GM23338 (cell line): ENCODE measurements around the gene ACOX2. TPM values are rescaled to one million over a fixed set of nuclear protein-coding genes. Genes with fewer than 3 reads are reported as not detected.

Experiments used
- ATAC-seq: fragments of 200-7000 bp; cut with Tn5 transposase; 3 replicates; pipeline ENCODE4 v1.9.1; 2020
- DNase-seq: peaks from one replicate; pipeline ENCODE4 v3.0.0-alpha.2; 2015; ENCODE audit warnings: low spot score
- H2AFZ ChIP-seq: fragments of 200-600 bp; sonication (generic); 2 replicates; pipeline ENCODE4 v1.8.0; 2016; ENCODE audit warnings: antibody characterized with exemption, mild to moderate bottlenecking, moderate library complexity
- H3F3A ChIP-seq: fragments of 200-600 bp; sonication (generic); replicated peaks from 2 replicates; pipeline ENCODE4 v1.8.0; 2017; ENCODE audit warnings: antibody characterized with exemption, mixed run types, low read depth
- H3K27ac ChIP-seq: fragments of 200-600 bp; sonication (generic); 2 replicates; pipeline ENCODE4 v1.6.1; 2016; ENCODE audit warnings: low read depth
- H3K27me3 ChIP-seq: fragments of 200-600 bp; sonication (generic); 2 replicates; pipeline ENCODE4 v1.8.0; 2016; ENCODE audit warnings: mild to moderate bottlenecking, mixed run types, moderate library complexity; ENCODE audit not compliant: insufficient read depth
- H3K36me3 ChIP-seq: fragments of 200-600 bp; sonication (generic); 2 replicates; pipeline ENCODE4 v1.8.0; 2016; ENCODE audit warnings: mild to moderate bottlenecking; ENCODE audit not compliant: insufficient read depth
- H3K4me1 ChIP-seq: fragments of 200-600 bp; sonication (generic); 2 replicates; pipeline ENCODE4 v1.8.0; 2016; ENCODE audit warnings: mild to moderate bottlenecking, moderate library complexity; ENCODE audit not compliant: insufficient read depth
- H3K4me2 ChIP-seq: fragments of 200-600 bp; sonication (generic); 2 replicates; pipeline ENCODE4 v1.7.1; 2017; ENCODE audit warnings: mixed run types
- H3K4me3 ChIP-seq: fragments of 200-600 bp; sonication (generic); 2 replicates; pipeline ENCODE4 v1.6.1; 2016; ENCODE audit warnings: mixed run types
- H3K79me2 ChIP-seq: fragments of 200-600 bp; sonication (generic); replicated peaks from 2 replicates; pipeline ENCODE4 v1.8.0; 2017; ENCODE audit warnings: mild to moderate bottlenecking; ENCODE audit not compliant: insufficient read depth
- H3K9me2 ChIP-seq: fragments of 200-600 bp; sonication (generic); 2 replicates; pipeline ENCODE4 v1.8.0; 2017; ENCODE audit not compliant: insufficient read depth
- H4K20me1 ChIP-seq: fragments of 200-600 bp; sonication (generic); replicated peaks from 2 replicates; pipeline ENCODE4 v1.8.0; 2017; ENCODE audit warnings: mild to moderate bottlenecking; ENCODE audit not compliant: insufficient read depth
- H3K27ac Mint-ChIP-seq: 2 replicates; pipeline ENCODE4 v1.8.0; 2020; ENCODE audit warnings: inconsistent platforms, mild to moderate bottlenecking, moderate library complexity, mixed read lengths
- H3K27me3 Mint-ChIP-seq: 3 replicates; pipeline ENCODE4 v1.8.0; 2022; ENCODE audit warnings: low read depth, mild to moderate bottlenecking, moderate library complexity, mixed read lengths, inconsistent platforms; ENCODE audit not compliant: insufficient read depth, poor library complexity
- H3K36me3 Mint-ChIP-seq: 3 replicates; pipeline ENCODE4 v1.8.0; 2021; ENCODE audit warnings: low read depth, mild to moderate bottlenecking, inconsistent platforms, moderate library complexity, mixed read lengths
- H3K4me1 Mint-ChIP-seq: 3 replicates; pipeline ENCODE4 v1.8.0; 2020; ENCODE audit warnings: mild to moderate bottlenecking, inconsistent platforms, mixed read lengths
- H3K4me3 Mint-ChIP-seq: 3 replicates; pipeline ENCODE4 v1.8.0; 2021; ENCODE audit warnings: moderate library complexity, mild to moderate bottlenecking, inconsistent platforms, mixed read lengths
- H3K9me3 Mint-ChIP-seq: 3 replicates; pipeline ENCODE4 v1.8.0; 2020; ENCODE audit warnings: moderate library complexity, mild to moderate bottlenecking, inconsistent platforms, mixed read lengths
- EZH2 ChIP-seq: fragments of 200-600 bp; sonication (generic); IDR thresholded peaks from one replicate; pipeline ENCODE4 v1.8.0; 2017; ENCODE audit warnings: antibody characterized with exemption, mild to moderate bottlenecking, low read depth; ENCODE audit not compliant: unreplicated experiment
- EZH2phosphoT487 ChIP-seq: fragments of 200-600 bp; sonication (generic); IDR thresholded peaks from one replicate; pipeline ENCODE4 v1.8.1; 2018; ENCODE audit warnings: antibody characterized with exemption; ENCODE audit not compliant: unreplicated experiment
- JUNB ChIP-seq: IDR thresholded peaks from one replicate; pipeline ENCODE4 v1.6.1; 2016; ENCODE audit warnings: antibody characterized with exemption; ENCODE audit not compliant: unreplicated experiment
- NANOG ChIP-seq: IDR thresholded peaks from 2 replicates; pipeline ENCODE4 v1.6.1; 2016; ENCODE audit warnings: antibody characterized with exemption, borderline replicate concordance
- POLR2AphosphoS5 ChIP-seq: IDR thresholded peaks from 2 replicates; pipeline ENCODE4 v1.6.1; 2016; ENCODE audit warnings: antibody characterized with exemption, low read depth
- REST ChIP-seq: IDR thresholded peaks from one replicate; pipeline ENCODE4 v1.6.1; 2018; ENCODE audit warnings: antibody characterized with exemption; ENCODE audit not compliant: unreplicated experiment
- STAT1 ChIP-seq: IDR thresholded peaks from one replicate; pipeline ENCODE4 v1.6.1; 2016; ENCODE audit warnings: antibody characterized with exemption; ENCODE audit not compliant: unreplicated experiment
- ZNF114 ChIP-seq: fragments of 250-450 bp; sonication (Bioruptor Pico); IDR thresholded peaks from 2 replicates; pipeline ENCODE4 v1.5.0; 2020; ENCODE audit warnings: mild to moderate bottlenecking, moderate library complexity
- polyA plus RNA-seq: library from polyadenylated mRNA; unstranded; fragments of >200 nt; fragmentation: Nextera tagmentation; extraction: Ambion mirVana; gene quantifications from 2 replicates; pipeline ENCODE4 v1.2.1, GENCODE V29; 2016
- total RNA-seq: library from RNA; depleted of rRNA; stranded (reverse); fragments of >200 nt; shearing (Covaris generic); gene quantifications from 2 replicates; pipeline ENCODE4 v1.2.3, GENCODE V29; 2014

The ACOX2 gene
- total and polyA plus RNA-seq, 2 experiments from 2014 or later, result 1.1 to 1.9 TPM

DNA sequence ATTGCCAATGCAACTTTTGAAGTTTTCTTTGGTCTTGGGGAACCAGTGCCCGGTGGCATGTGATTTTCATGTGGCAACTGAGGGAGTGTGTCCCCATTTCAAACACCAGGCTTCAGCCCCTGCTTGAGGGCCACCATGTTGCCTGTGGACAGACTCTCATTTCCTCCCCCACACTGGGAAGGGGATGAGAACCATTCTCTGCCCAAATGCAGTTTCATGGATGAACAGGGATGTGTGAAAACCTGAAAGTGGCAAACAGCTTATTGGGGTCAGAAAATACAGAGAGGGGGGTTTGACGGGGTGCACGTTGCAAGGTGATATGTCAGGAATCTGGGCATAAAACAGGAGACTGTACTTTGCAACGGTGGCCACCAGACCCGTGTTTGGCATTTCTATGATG, 33.9 kb upstream of the ACOX2 start:
- ATAC-seq (no peak), DNase-seq (no peak)
- Histone ChIP-seq H3K4me3 (no peak overlapping the region), H3K36me3 (no peaks in the 10 kb centered on the region), H3K27ac (no peak overlapping the region), H3K27me3 (no peaks in the 10 kb centered on the region), H3F3A (no peaks in the 10 kb centered on the region), H2AFZ (no peak overlapping the region), H4K20me1 (no peaks in the 10 kb centered on the region), H3K4me1 (peaks cover 19% of the 10 kb centered on the region), H3K9me2 (no peaks in the 10 kb centered on the region), H3K4me2 (no peak overlapping the region), H3K79me2 (no peaks in the 10 kb centered on the region)
- Mint-ChIP-seq H3K9me3 (no peaks in the 10 kb centered on the region), H3K27me3 (peaks cover 3% of the 10 kb centered on the region), H3K4me3 (no peak overlapping the region), H3K4me1 (peaks cover 26% of the 10 kb centered on the region), H3K27ac (no peak overlapping the region), H3K36me3 (no peaks in the 10 kb centered on the region)
- no peak for TF ChIP-seq ZNF114 (CRISPR knock-in tag)
- no peak for TF ChIP-seq REST
- TF ChIP-seq NANOG, result no peak
- no peak for TF ChIP-seq POLR2AphosphoS5
- no peak for TF ChIP-seq JUNB
- no peak for TF ChIP-seq STAT1

GRCh38 chr3:58569287-58570001, 32.5 kb upstream of the ACOX2 start:
- H3K9me2 ChIP-seq, result no peaks in the 10 kb centered on the region
- peaks cover 38% of the 10 kb centered on the region for H3K4me1 Mint-ChIP-seq
- no peak overlapping the region for H3K4me3 ChIP-seq
- no peaks in the 10 kb centered on the region for H4K20me1 ChIP-seq
- no peaks in the 10 kb centered on the region for H3K27me3 ChIP-seq
- H2AFZ ChIP-seq, result no peak overlapping the region
- H3K36me3 Mint-ChIP-seq, result no peaks in the 10 kb centered on the region
- H3K4me1 ChIP-seq, result peaks cover 31% of the 10 kb centered on the region
- H3K79me2 ChIP-seq, result no peaks in the 10 kb centered on the region
- ATAC-seq (no peak), DNase-seq (no peak)
- H3K4me2 ChIP-seq, result no peak overlapping the region
- no peak overlapping the region for H3K27ac Mint-ChIP-seq
- 0 out of 2 replicates have a peak, but pooled peaks cover 5% of the 10 kb centered on the region for H3F3A ChIP-seq
- H3K27me3 Mint-ChIP-seq, result peaks cover 4% of the 10 kb centered on the region
- H3K27ac ChIP-seq, result no peak overlapping the region
- TF ChIP-seq EZH2phosphoT487 (no peak), REST (no peak), EZH2 (no peak), POLR2AphosphoS5 (no peak)
- H3K4me3 Mint-ChIP-seq, result no peak overlapping the region
- H3K9me3 Mint-ChIP-seq, result no peaks in the 10 kb centered on the region
- no peaks in the 10 kb centered on the region for H3K36me3 ChIP-seq
